Stimulated activated CD8-positive, alpha-beta memory T cell treated with anti-CD3 and anti-CD28 coated beads, Interleukin-7, amount 100 ng/mL, for 48 hours (primary cell): ENCODE data around the gene CALCB.

Source experiments
- DNase-seq, 2 donors: peaks; one replicate each; pipeline ENCODE4 v3.0.0-alpha.2; 2020; ENCODE audit warnings: low read depth in 1 of 2; ENCODE audit errors: extremely low read depth in 1 of 2

The CALCB gene

DNA sequence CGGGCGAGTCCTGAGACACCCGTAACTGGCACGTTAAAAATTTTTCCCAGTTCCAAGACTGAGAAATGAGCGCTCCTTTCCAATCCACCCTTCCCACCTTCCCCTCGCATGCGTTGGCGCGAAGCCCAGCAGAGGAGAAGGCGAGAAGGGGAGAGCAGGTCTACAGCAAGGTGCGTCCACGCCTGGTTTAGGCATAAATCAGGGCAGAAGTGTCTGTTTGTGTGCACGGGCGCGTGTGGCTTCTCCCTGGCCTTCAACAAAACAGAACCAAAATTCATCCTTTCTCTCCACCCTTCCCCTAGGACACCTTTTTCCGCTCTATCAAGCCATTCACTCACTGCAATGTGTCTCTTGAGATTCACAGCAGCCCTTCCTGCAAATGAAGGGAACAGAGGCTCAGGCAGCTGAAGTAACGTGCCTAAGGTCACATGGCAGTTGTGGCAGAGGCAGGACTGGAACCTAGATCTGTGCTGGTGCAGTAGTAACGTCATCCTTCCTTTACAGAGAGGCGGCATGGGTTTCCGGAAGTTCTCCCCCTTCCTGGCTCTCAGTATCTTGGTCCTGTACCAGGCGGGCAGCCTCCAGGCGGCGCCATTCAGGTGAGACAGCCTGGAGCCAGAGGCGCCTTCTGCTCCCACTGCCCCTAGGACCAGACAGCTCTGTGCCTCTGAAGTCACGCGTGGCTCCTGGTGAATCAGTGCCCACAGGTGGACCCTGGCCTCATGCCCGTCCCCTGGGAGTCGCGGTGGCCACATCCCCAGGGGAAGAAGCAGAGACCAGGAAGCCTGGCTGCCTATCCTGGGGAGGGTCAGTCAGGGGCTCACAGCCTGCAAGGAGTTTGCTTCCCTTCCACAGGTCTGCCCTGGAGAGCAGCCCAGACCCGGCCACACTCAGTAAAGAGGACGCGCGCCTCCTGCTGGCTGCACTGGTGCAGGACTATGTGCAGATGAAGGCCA, 1.1 kb downstream of the CALCB start:
- peak; percentile 69 to 83 for DNase-seq

DNA sequence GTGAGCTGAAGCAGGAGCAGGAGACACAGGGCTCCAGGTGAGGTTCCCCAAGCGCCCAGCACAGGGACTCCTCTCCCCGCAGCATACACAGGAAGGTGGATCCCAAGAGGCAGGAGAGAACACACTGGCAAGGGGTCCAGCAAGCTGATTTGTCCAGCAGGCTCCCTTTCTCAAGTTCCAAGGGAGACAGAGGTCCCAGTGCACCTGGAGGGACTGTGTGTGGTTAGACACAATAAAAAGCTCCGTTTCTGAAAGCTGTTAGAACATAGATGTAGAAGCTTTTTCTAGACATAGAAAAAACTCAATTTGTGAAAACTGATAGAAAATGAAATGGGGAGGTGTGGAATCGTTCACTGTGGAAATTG, 1.8 kb downstream of the CALCB start:
- DNase-seq, result no peak

DNA sequence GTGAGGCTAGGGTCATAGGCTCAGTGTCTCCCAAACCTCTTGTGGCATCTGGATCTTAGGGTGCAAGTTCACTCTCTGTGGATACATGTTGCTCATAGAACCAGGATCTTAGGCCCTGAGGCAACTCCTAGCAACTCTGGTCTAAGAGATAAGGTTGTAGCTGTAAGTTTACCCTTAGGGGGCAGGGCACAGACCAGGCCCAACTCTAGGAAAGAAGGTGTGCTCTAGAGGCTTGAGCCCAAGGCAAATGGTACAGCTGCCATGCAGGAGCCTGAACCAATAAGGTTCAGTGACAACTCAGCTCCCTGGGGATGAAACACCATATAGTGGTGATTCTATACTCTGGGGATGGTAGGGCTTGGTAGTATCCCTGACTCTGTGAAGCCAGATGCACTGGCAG, 17.8 kb downstream of the CALCB start:
- DNase-seq, result no peak

DNA sequence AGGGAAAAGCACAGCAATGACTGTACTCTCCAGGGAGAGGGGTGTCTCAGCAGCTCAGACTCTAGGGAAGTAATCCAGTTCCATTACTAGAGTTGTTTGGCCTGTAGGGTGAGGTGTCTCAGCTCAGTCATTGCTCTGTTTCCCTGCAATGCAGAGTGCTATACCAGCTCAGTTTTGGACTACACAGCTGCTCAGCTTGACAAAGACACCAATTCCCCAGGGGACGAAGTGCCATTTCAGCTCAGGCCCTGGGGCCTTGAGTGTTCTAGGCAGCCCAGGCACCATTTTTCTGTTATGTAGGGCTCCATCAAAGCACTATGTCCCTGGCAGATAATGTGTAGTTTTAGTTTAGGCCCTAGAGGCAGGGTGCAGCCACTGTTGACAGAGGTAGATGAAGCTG, 18.2 kb downstream of the CALCB start:
- DNase-seq, result no peak

DNA sequence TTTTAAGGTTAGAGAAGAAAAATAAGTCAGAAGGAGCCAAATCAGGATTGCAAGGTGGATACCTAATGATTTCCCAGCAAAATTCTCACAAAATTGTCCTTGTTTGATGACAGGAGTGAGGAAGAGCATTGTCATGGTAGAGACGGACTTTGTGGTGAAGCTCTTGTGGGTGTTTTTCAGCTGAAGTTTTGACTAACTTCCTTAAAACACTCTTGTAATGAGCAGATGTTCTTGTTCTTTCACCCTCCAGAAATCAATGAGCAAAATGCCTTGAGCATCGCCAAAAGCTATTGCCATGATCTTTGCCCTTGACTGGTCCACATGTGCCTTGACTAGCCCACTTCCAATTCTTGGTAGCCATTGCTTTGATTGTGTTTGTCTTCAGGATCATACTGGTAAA, 20.0 kb downstream of the CALCB start:
- no peak for DNase-seq

DNA sequence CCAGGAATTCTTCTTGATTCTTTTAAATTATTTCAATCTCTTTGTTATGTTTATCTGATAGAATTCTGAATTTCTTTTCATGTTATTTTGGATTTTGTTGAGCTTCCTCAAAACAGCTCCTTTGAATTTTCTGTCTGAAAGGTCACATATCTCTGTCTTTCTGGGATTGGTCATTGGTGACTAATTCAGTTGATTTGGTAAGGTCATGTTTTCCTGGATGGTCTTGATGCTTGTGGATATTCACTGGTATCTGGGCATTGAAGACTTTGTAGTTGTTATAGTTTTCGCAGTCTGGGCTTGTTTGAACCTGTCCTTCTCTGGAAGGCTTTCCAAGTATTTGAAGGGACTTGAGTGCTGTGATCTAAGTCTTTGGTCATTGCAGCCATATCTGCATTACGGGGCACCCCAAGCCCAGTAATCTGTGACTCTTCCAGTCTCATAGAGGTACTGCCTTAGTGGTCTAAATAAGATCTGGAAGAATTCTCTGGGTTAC, 22.4 kb downstream of the CALCB start:
- DNase-seq, result no peak

DNA sequence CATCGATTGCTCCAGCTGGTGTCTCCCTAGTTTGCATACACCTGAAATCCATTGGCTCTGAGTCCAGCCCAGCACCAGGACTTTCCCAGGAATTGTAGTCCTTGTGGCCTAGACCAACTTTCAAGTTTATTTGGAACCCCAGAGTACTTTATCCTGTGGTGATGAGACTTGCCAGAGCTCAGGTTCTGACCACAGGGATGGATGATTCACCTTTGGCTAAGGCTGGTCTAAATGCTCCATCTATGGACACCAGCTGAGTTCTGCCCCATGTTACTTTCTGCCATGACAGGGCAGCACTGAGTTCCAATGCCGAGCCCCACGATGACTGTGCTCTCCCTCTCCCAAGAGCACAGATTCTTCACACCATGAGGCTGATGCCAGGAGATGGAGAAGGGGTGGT, 24.0 kb downstream of the CALCB start:
- DNase-seq, result no peak

DNA sequence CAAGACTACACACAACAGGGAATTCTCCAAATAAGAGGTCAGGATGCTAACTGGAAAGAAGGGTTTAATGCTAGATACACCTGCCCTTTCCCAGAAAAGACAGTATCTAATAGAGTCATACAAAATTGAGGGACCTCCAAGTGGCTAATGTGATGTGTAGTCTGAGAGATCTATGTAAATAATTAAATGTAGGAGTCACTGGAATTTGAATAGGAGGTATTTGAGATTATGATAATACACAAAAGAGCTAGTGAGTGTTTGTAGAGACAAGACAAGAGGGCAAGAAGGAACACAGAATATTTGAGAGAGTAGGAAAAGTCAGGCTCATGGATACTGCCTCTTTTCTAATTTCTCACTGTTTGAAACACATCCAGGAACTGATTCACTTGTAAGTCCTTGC, 25.9 kb downstream of the CALCB start:
- no peak for DNase-seq

DNA sequence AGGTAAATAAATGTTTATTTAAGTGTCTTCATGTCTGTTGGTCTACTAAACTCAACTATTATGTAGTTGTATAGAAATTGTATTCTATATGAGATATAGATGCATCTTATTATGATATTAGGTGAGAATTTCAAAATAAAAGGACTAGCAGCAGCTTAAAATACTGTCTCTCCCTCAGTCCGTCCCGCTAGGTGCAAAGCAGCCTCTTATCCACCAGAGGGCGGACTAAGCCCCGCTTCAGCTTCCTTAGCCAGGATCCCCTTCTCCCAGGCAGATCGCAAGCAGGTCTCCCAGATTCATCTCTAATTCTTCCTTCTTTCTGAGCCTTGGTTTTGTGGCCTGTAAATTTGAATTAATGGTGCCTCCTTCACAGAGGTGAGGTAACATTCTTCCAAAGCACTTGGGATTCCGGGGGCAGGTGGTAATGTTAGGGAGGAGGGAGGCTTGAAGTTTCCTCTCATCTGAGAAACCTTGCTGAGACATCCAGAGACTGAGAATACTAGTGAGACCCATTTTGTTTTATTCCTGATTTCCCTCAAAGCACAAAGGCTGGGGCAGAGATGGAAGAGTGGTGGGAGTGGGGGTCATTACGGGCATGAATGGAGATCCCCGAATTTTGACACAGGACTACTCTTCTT, 27.8 kb downstream of the CALCB start:
- DNase-seq, result peak; percentile 4 to 25

DNA sequence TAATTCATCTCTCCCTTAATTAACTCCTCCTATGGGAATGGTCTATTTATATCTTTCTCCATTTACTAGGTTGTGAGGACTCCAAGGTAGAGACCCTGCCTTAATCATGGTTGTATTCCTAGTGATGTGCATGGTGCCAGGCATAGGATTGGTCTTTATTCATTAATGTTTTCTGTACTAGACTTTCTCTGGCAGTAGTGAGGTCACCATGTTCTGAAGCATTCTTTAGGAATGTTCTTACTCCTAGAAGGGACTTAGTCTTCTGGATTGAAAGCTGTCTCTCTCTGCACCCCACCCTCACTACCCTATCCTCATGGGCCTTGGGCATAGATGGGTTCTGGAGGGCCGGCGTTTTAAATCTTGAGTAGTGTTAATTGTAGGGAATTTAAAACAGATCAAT, 30.8 kb downstream of the CALCB start:
- DNase-seq, result no peak

DNA sequence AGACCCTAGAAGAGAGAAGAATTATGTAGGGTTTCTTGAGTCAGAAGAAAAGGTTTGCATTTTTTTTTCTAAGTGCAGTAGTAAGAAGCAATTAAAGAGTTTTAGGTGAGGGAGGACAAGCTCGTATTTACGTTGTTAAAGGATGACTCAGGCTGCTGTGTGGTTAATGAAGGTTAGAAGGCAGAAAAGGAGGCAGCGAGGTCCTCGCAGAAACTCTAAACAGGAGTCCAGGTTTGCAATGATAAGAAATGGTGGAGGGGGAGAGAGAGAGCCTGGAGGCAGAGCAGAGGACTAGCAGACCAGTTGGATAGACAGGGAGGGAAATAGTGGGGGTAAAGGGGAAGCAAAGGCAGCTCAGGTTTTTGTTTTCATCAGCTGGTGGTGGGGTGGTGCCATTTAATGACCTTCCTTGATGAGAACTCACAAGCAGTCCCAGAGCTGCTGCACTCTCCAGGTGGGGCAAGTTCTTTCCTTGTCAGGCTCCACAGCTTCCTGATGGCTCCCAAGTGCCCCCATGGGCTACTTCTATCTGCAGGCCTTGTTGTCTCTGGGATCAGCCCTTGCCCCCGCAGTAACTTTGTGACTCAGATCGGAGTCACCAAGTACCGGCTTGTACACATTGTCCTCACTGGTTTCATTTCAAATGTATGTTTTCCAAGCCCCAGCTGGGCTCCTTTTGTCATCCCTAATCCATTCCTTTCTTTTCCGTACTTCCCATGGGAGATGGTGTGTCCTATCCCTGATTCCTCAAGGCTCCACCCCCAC, 33.0 kb downstream of the CALCB start:
- no peak for DNase-seq

DNA sequence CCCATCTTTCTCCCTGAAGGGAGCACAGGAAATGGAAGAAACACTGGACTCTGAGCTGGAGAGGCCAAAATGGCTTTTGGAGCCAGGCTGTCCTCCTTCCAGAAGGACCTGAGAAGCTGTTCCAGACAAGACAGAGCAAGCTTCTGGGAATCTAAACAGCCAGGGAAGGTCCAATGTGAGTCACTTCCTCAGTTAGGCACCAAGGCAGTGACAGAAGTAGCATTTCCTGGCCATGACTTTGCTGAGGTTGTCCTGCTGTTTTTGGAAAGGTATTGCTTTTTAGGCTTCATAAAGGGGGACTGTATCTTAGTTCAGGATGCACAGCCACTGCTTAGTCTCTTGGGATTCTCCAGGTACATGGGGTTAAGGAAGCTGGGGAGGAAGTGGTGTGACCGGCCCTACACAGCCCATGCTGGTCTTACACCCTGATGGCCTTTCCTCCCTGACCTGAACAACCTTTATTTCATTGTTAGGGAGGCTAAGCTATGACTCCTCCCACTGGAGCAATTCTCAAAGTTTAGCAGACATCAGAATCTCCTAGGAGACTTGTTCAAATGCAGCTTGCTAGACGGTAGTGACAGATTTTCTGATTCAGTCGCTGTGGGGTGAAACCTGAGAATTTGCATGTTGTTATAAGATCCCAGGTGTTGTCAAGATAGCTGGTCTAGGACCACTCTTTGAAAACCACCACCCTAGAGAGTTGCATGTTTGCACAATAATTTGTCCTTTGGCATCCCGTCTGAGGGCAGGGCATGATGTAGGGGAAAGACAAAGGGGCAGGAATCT, 34.5 kb downstream of the CALCB start:
- DNase-seq, result no peak

DNA sequence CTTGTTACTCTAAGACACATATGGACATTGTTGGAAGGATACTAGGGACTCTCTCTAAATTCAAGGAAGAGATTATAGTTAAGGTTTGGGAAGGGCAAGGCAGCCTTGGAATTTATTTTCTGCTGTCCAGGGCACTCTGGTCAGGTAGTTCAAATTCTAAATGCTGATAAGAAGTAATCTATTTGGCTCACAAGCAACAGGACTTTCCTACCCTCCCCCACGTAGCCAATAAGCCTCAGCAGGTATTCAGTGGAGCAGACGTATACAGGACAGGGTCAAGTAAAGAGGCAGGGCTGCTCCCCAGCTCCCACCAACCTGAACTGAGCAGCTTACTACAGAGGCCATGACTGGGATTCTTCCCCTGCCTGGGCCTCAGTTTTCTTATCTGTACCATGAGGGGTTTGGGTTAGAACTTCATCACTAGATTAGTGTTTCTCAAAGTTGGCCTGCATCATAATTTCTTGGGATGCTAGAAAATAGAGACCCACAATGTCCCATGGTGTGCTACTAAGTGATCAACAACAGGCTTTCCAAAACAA, 35.3 kb downstream of the CALCB start:
- no peak for DNase-seq

DNA sequence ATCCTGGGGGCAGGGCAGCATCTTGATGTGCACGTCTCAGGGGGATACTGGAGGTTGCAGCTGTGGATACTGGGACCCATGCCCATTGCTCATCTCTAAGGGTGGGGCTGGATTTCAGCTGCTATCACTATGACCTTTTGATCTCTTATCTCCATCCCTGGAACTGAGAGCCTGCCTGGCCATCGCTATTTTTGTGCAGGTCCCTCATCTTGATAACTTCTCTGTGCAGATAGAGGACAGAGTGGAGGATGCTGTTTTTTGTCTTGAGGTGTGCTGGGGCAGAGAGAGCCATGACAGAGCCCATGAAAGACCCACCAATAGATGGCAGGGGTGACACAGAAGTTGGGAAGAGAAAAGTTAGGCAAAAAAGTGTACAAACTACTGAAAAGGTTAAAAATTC, 36.2 kb downstream of the CALCB start:
- DNase-seq, result no peak

DNA sequence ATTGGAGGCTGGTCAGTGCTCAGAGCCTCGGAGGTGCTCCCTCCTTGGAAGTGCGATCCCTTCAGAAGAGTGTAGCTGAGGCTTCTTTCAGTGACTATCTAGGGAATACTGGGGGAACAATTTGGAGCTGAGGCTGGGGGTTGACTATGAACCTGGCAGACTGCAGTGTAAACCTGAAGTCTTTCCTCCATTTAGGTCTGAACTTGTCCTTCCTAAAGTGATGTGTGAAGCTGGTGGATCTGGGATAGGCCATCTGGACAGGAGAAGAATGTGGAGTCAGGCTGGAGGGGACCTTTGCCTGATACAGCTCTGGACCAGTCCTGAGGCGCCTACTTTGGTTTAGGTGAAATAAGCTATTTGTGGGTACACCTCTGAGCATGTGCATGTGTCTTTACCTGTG, 37.8 kb downstream of the CALCB start:
- DNase-seq, result no peak

DNA sequence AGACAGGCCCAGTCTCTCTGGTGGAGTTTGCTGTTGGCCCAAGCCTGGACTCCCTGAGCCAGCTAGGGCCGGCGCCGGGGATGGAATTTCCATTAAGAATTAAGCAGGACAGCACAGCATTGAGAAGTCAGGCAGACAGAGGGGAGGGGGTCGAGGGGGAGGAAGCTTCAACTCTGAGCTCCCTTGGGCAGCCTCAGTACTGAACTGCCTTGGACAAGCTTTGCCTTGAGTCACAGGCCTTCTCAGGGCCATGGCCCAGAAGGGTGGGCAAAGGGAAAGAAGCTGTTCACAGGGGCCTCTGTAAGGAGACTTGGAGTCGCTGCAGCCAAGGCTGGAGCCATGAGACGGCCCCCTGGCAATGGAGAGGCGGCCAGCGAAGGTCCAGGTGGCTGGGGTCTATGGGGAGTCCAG, 38.7 kb downstream of the CALCB start:
- DNase-seq, result no peak

DNA sequence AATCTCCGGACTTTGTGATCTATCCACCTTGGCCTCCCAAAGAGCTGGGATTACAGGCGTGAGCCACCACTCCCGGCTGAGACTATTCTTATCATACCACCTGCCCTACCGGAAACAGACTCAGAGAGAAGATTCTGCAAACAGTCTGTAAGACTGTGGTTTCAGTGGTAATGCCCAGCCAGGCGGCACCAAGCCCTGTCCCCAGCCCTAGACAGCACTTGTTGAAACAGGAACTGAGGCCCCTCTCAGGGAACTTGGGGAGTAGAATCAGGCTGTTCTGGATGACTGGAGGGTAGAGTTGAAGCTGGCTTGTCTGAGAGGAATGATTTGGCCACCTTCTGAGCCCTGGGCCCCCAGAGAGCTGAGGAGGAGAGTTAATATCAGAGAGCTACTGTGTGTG, 40.0 kb downstream of the CALCB start:
- DNase-seq, result no peak

DNA sequence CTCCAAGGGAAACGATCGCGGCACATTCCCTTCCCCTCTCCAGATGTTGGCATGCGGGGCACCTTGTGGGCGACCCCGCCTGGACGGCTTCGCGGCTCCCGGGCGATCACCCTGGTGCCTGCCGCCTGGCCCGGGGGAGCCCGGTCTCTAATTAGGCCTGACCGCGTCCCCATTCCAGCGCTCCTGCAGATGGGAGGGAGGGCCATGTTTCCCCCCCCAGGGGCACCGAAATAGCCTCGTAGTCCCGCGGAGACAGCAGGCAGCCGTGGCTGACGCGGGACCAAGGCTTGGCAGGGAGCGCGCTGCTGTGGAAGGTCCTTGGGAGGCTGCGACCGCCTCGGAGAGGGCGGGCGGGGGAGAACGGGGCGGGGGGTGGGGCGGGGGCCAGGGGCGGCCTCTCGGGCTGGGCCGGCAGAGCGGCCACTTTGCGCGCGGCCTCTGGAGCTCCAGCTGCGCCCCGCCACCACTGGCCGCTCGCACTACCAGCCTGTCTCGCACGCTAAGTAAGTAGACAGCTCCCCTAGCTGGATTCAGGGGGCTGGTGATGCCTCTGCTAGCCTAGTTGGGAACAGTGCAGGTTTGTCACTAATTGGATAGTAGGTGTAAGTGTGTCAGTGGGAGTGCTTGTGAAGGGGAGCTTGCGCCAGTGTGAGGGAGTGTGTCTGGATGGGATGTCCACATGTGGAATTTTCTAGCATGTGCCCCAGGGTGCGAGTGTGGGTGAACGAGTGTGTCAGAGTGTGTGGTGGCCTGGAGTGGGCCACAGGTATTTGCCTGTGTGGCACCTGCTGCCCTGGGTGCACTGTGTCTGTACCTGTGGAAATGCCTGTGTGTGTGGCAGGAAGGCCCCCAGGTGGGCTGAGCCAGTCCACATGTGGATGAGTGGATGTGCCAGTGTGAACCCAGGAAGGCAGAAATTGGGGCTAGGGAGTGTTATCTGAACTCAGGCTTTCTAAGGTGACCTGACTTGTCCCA, 41.4 kb downstream of the CALCB start, which contains the start of gene INSC:
INSC (plus strand) TSS at position 423 of the 975 bp plus-strand sequence. CDS start 34,252 bp downstream, outside the sequence.
- DNase-seq, result no peak

DNA sequence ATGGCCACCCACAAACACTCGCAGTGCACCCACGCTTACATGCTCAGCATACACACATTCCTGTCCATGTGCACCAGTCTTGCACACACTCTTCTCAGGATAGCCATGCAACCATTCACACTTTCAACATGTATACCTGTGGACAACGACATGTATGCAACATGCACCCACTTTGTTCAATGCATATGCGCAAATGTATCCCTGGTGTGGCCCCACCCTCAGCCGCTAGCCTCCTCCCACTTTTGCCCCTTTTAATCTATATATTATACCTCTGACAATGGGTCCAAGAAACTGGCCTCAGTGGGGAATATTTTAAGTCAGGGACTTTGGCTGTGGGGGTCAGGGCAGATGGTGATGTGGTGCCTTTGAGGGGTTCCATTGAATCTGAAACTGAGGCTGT, 42.3 kb downstream of the CALCB start:
- DNase-seq, result no peak
